SK-N-MC (cell line): ENCODE data around the gene INPP5A.

Experiments used
- EZH2 ChIP-seq: fragments of 200-600 bp; sonication (generic); IDR thresholded peaks from one replicate; pipeline ENCODE4 v1.6.1; 2017; ENCODE audit warnings: antibody characterized with exemption
- POLR2AphosphoS5 ChIP-seq: IDR thresholded peaks from 2 replicates; pipeline ENCODE4 v1.6.1; 2012; ENCODE audit warnings: mild to moderate bottlenecking, low read depth, low read length, borderline replicate concordance

DNA sequence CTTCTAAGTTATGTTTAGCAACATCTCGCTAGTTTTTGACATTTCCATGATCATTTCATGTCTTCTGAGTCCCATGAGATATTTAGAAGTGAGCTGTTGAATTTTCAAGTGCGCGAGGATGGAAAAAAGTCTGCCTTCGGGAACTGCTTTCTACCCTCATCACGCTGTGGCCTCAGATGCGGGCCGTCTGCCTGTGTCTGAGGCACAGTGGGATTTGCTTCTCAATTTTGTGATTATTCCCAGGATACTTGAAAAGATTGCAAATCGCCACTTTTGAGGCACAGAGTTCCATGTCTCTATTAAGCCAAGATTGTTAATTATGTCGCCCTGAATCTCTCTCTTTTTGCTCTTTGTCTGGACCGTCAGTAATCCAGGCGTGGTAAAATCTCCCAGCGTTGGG, 279.1 kb downstream of the INPP5A start:
- TF ChIP-seq EZH2 (no peak), POLR2AphosphoS5 (no peak)
